Renal pelvis (tissue), 4 donors: ENCODE results near the gene REG1A. TPM values are rescaled to one million over a fixed set of nuclear protein-coding genes. Genes with fewer than 3 reads are reported as not detected.

Experiments used
- DNase-seq: peaks from one replicate; pipeline ENCODE4 v3.0.0-alpha.2; 2013
- polyA plus RNA-seq, 3 donors: library from polyadenylated mRNA; unstranded; fragments of 120-200 nt; gene quantifications; one replicate each; pipeline ENCODE4 v1.2.1, GENCODE V29; 2013; ENCODE audit not compliant: insufficient read length in 3 of 3

Gene REG1A
- polyA plus RNA-seq, 3 donors = not detected

DNA sequence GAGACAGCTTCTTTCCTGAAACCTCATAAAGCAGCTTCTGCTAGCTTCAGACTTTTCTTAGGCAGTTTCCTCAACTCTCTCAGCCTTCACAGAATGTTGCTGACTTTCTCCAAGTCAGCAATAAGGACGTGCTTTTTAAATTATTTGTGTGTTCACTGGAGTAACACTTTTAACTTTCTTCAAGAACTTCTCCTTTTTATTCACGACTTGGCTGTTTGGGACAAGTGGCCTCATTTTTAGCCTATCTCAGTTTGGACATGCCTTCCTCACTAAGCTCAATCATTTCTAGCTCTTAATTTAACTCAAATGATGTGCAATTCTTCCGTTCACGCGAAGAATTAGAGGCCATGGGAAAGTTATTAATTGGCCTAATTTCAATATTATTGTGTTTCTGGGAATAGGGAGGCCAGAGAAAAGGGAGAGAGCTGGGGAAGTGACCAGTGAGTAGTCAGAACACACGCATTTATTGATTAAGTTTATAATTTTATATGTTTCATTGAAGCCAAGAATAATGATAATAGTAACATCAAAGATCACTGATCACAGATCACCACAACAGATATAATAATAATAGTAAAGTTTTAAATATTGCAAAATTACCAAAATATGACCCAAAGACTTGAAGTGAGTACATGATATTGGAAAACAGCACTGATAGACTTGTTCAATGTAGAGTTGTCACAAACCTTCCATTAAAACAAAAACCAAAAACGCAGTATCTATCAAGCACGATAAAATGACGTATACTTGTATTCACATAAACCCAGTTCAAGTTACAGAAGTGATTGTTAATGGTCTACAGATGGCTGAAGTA lies 4.8 kb downstream of the REG1A start:
- DNase-seq = no peak

GRCh38 chr2:79125721-79125985 lies 5.4 kb downstream of the REG1A start:
- DNase-seq = no peak

DNA sequence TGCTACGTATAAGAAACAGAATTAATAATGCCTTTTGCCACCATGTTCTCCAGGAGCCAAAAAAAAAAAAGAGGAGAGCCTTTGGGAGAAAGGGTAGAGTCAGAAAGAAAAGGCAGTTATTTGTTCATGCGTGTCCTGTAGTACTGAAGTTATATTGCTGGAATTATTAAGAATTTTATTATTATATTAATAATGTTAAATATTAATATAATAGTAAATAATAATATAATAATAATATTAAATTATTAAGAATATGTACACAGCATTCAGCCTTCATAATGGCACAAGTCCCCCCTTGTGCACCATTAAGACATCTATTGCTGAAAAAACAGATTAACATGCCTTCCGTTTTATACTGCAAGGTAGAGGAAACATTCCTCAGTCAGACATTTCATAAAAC lies 8.1 kb downstream of the REG1A start:
- DNase-seq = no peak

GRCh38 chr2:79129260-79129659 lies 9.0 kb downstream of the REG1A start:
- no peak for DNase-seq

- no peak for DNase-seq
Measured at GRCh38 chr2:79129804-79130203, 9.5 kb downstream of the REG1A start.

DNA sequence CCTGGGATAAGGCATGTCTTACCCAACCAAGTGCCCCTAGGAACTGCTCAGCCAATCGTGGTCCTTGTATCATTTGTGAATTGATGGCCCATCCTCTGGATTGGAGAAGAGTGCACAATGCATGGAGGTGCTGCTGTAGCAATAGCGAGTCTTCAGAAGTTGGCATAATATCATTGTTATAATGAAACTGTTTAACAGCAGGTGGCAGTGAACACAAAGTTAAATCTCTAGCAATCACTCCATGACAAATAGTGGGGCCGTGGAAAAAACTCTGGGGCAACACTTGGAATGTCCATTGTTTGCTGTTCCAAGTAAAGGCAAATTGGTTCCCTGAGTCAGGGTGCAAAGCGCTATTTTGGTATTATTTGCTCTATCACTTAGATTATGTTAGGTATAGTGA lies 11.4 kb downstream of the REG1A start:
- DNase-seq = no peak

DNA sequence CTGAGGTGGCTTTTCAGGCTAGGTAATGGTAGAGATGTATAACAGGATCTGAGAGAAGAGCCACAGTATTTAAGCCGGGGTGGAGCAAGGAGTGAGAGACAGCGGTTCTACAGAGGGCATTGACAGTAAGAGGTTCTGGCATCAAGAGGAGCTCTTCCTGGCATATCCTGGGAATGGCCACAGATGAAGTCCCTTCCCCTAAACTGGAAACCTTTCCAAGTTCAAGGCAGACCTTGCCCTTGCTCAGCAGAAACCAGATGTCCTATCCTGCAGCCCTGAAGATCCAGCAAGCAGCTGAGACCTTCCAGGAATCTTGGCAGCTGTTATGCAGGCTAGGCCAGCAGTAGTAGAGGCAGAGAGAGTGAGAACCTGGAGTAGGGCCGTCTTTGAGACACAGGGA lies 18.1 kb downstream of the REG1A start:
- no peak for DNase-seq

- no peak for DNase-seq
Measured at GRCh38 chr2:79139423-79139822, 19.1 kb downstream of the REG1A start.

DNA sequence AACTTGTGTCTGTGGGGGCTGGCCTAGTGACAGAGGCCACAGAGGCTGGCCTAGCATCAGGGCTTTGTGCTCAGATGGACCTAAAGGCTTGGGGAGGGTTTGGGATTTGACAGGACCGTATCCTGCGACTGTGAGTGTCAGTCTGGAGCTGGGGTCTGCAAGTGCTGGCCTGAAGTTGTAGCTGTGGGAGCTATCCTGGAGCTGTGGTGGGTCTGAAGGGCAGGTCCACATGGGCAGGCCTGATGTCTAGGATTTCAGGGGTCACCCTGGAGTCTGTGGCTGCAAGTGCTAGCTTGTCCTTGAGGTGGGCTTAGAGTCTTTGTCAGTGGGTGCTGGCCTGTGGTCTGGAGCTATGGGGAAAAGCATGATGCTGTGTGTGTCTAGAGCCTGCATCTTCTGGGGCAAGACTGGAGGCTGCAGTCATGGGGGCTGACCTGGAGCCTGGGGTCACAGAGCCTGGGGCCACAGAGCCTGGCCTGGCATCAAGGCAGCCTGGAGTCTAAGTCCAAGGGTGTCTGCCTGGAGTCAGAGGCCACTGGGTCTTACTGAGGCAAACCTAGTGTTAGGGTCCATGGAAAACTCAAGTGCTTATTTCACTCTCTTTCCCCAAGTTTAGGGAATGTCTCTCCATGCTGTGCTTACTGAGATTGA lies 35.7 kb downstream of the REG1A start:
- no peak for DNase-seq

GRCh38 chr2:79159030-79159429 lies 38.7 kb downstream of the REG1A start:
- no peak for DNase-seq

GRCh38 chr2:79159653-79160052 lies 39.4 kb downstream of the REG1A start, which contains the start of gene REG3A:
TSS of gene REG3A (minus strand) at chr2:79159753. CDS start at chr2:79159405, 348 bp downstream.
- no peak for DNase-seq

DNA sequence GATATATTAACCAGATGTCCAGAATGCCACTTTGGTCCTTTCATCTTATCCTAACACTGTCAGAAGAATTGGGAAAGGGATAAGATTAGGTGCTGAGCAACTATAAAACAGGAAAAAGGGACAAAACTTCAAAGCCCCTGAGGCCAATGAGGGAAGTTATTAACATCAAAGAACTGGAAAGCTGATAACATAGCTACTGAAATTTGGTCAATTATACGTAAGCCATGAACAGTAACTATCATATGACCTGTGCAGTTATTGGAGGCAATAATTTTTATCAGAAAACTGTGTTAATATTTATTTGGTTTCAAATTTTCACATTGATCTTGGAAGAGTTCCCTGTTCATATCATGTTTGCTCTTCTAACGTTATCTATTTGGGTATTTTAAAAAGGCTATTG lies 41.8 kb downstream of the REG1A start:
- no peak for DNase-seq

GRCh38 chr2:79162801-79163200 lies 42.5 kb downstream of the REG1A start:
- DNase-seq = no peak

DNA sequence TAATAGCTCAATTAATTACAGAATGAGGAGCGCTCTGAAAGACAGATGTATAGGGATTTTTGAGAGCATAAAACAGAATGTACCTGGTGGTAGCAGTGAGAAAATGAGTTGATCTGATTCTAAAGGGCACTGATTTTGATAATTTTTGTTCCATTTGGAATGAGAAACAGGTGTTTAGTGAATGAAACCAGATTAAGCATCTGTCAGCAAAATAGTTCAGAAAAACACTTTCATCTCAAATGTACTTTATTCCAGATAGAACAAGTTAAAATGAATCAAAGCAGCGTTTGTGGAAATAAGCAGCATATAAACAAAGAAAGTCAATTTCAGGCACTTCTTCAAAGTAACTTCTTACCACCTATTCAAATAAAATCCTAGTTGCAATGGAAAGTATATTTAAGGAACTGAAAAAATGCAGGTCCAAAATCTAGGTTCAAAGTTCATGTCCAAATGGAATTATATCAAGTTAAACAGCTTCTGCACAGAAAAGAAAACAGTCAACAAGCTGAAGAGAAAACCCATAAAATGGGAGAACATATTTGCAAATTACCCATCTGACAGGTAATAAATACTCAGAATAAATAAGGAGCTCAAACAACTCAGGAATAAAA lies 51.2 kb downstream of the REG1A start:
- no peak for DNase-seq

Other genes with a start within 250 kb of the REG1A start
- under 1 TPM in 1 of 3 donors, not detected in 2; 0.14 TPM for gene REG3G, start 94.8 kb upstream of the REG1A start, polyA plus RNA-seq
- gene REG1B, start 32.5 kb upstream of the REG1A start, polyA plus RNA-seq = not detected
- not detected for gene REG3A, start 39.3 kb downstream of the REG1A start, polyA plus RNA-seq